Endodermal cell (in vitro differentiated cells): ENCODE data around the gene COPS4. TPM values are rescaled to one million over a fixed set of nuclear protein-coding genes. Genes with fewer than 3 reads are reported as not detected.
"Not testable (repeated sequence)": the region's sequence is repeated elsewhere in the genome, so short reads cannot be mapped to it uniquely, and the experiment has no call there.

ENCODE experiments used
- DNase-seq: peaks from one replicate; pipeline ENCODE4 v3.0.0-alpha.2; 2017
- H3K27ac ChIP-seq: 2 replicates; pipeline ENCODE4 v1.5.1; 2013; ENCODE audit warnings: mild to moderate bottlenecking, low read depth, low read length, moderate library complexity
- H3K27me3 ChIP-seq: 2 replicates; pipeline ENCODE4 v1.6.1; 2013; ENCODE audit warnings: mild to moderate bottlenecking, low read length, moderate library complexity; ENCODE audit not compliant: insufficient read depth, control insufficient read depth, poor library complexity, severe bottlenecking
- H3K36me3 ChIP-seq: 2 replicates; pipeline ENCODE4 v1.7.0; 2013; ENCODE audit warnings: mild to moderate bottlenecking, low read length, moderate library complexity; ENCODE audit not compliant: control insufficient read depth, insufficient read depth
- H3K4me1 ChIP-seq: one replicate; pipeline ENCODE4 v1.7.0; 2013; ENCODE audit warnings: low read length; ENCODE audit not compliant: control insufficient read depth, insufficient read depth
- H3K4me3 ChIP-seq: 2 replicates; pipeline ENCODE4 v1.5.1; 2013; ENCODE audit warnings: mild to moderate bottlenecking, low read length, moderate library complexity
- H3K9ac ChIP-seq: 2 replicates; pipeline ENCODE4 v1.6.1; 2013; ENCODE audit warnings: mild to moderate bottlenecking, low read length, moderate library complexity; ENCODE audit not compliant: poor library complexity, severe bottlenecking; ENCODE audit errors: extremely low read depth
- H3K9me3 ChIP-seq: 2 replicates; pipeline ENCODE4 v1.6.1; 2013; ENCODE audit warnings: mild to moderate bottlenecking, low read length, moderate library complexity; ENCODE audit not compliant: control insufficient read depth
- H3K27ac Mint-ChIP-seq: 2 replicates; pipeline ENCODE4 v1.8.0; 2020; ENCODE audit warnings: mixed read lengths
- H3K27me3 Mint-ChIP-seq: 2 replicates; pipeline ENCODE4 v1.8.0; 2021; ENCODE audit warnings: mild to moderate bottlenecking, mixed read lengths; ENCODE audit not compliant: insufficient read depth
- H3K36me3 Mint-ChIP-seq: 2 replicates; pipeline ENCODE4 v1.8.0; 2020; ENCODE audit warnings: low read depth, mixed read lengths
- H3K4me1 Mint-ChIP-seq: 2 replicates; pipeline ENCODE4 v1.8.0; 2020; ENCODE audit warnings: mixed read lengths
- H3K4me3 Mint-ChIP-seq: 2 replicates; pipeline ENCODE4 v1.8.0; 2020; ENCODE audit warnings: mild to moderate bottlenecking, moderate library complexity, mixed read lengths
- H3K9me3 Mint-ChIP-seq: 2 replicates; pipeline ENCODE4 v1.8.0; 2020; ENCODE audit warnings: mild to moderate bottlenecking, mixed read lengths
- WGBS, 2 experiments: methylation state at CpG; one replicate each; pipeline versions ENCODE4 v1.1.5 to v1.1.7; 2013; ENCODE audit warnings: missing lambda C conversion rate in 2 of 2, mixed read lengths in 1 of 2; ENCODE audit not compliant: insufficient coverage in 1 of 2, insufficient read length in 1 of 2; 5-methylcytosine and 5-hydroxymethylcytosine counted together
- total RNA-seq, 2 donors: library from RNA; stranded (reverse); fragmentation: NEBNext Ultra II Directional in 1 of 2; extraction: Animal tissue kit (Norgen Biotek cat#: 25700) in 1 of 2; gene quantifications; 2 replicates in 1 of 2; 3 replicates in 1 of 2; pipeline ENCODE4 v1.2.1, GENCODE V29; 2021
- TF ChIP-seq, protein P1 (sequence below): fragments of 200-600 bp; sonication (generic); conservative IDR thresholded peaks from 2 replicates; pipeline ENCODE4 v1.5.0; 2021; ENCODE audit warnings: antibody characterized with exemption, mild to moderate bottlenecking

Gene COPS4
- total RNA-seq, 2 donors from 2014 or later: 34.8 to 39.4 TPM

DNA sequence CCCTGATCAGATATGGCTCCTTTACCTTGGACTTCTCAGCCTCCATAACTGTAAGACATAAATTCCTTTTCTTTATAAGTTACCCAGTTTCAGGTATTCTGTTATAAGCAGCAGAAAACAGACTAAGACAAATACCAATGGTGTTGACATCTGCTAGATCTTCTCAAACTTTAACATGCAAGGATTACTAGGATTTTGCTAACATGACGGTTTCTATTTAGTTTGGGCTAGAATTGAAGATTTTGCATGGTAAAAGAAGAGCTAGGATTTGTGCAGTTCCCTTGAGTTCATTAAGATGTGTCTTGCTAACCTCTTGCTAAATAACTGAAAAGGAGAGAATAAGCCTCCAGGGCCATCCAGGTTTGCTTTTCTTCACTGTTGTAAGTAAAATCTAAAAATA, 5.3 kb upstream of the COPS4 start:
- H3K9me3 Mint-ChIP-seq: peaks cover 16% of the 10 kb centered on the region
- no peak overlapping the region for H3K4me3 Mint-ChIP-seq
- H3K4me1 ChIP-seq: no peaks in the 10 kb centered on the region
- H3K4me3 ChIP-seq: no peak overlapping the region
- peaks cover 8% of the 10 kb centered on the region for H3K9me3 ChIP-seq
- no peak for DNase-seq
- no peaks in the 10 kb centered on the region for H3K36me3 Mint-ChIP-seq
- peaks cover 41% of the 10 kb centered on the region for H3K27me3 ChIP-seq
- peaks cover 47% of the 10 kb centered on the region for H3K27me3 Mint-ChIP-seq
- H3K27ac Mint-ChIP-seq: no peak overlapping the region
- H3K36me3 ChIP-seq: no peaks in the 10 kb centered on the region
- TF ChIP-seq, protein P1, sequence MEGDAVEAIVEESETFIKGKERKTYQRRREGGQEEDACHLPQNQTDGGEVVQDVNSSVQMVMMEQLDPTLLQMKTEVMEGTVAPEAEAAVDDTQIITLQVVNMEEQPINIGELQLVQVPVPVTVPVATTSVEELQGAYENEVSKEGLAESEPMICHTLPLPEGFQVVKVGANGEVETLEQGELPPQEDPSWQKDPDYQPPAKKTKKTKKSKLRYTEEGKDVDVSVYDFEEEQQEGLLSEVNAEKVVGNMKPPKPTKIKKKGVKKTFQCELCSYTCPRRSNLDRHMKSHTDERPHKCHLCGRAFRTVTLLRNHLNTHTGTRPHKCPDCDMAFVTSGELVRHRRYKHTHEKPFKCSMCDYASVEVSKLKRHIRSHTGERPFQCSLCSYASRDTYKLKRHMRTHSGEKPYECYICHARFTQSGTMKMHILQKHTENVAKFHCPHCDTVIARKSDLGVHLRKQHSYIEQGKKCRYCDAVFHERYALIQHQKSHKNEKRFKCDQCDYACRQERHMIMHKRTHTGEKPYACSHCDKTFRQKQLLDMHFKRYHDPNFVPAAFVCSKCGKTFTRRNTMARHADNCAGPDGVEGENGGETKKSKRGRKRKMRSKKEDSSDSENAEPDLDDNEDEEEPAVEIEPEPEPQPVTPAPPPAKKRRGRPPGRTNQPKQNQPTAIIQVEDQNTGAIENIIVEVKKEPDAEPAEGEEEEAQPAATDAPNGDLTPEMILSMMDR: no peak
- 86 to 100% methylated on average over 1 of the region's 1 CpG for WGBS, 2 experiments
- H3K27ac ChIP-seq: no peak overlapping the region
- no peak overlapping the region for H3K9ac ChIP-seq
- H3K4me1 Mint-ChIP-seq: no peaks in the 10 kb centered on the region

GRCh38 chr4:83036991-83037665, 2.1 kb downstream of the COPS4 start:
- Mint-ChIP-seq H3K4me3 (peak overlapping the region; percentile 15), H3K27ac (no peak overlapping the region), H3K27me3 (no peaks in the 10 kb centered on the region), H3K4me1 (peaks cover 21% of the 10 kb centered on the region), H3K36me3 (peaks cover 2% of the 10 kb centered on the region), H3K9me3 (no peaks in the 10 kb centered on the region)
- Histone ChIP-seq H3K27me3 (no peaks in the 10 kb centered on the region), H3K27ac (no peak overlapping the region), H3K9ac (no peak overlapping the region), H3K36me3 (no peaks in the 10 kb centered on the region), H3K4me1 (peaks cover 7% of the 10 kb centered on the region), H3K4me3 (peak overlapping the region; percentile 93), H3K9me3 (no peaks in the 10 kb centered on the region)
- DNase-seq: no peak
- WGBS, 2 experiments: 91 to 94% methylated on average over 2 to 5 of the region's 5 CpGs
- TF ChIP-seq, protein P1: no peak

GRCh38 chr4:83040269-83040668, 5.3 kb downstream of the COPS4 start:
- peak overlapping the region; percentile 14 for H3K27ac Mint-ChIP-seq
- whole genome bisulfite sequencing, 2 experiments: 73 to 95% methylated on average over 2 to 3 of the region's 3 CpGs
- DNase-seq: no peak

DNA sequence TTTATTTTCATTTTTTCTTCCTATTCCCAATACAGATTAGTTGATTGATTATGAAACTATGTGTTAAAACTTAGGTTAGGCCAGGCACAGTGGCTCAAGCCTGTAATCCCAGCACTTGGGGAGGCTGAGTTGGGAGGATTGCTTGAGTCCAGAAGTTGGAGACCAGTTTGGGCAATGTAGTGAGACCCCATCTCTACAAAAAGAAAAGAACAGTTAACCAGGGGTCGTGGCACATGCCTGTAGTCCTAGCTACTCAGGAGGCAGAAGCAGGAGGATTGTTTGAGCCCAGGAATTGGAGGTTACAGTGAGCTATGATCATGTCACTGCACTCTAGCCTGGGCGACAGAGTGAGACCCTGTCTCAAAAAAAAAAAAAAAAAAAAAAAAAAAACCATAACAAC, 8.2 kb downstream of the COPS4 start:
- H3K4me1 ChIP-seq, H3K4me3 Mint-ChIP-seq, H3K4me3 ChIP-seq, H3K9me3 ChIP-seq, H3K27ac ChIP-seq, DNase-seq, H3K36me3 Mint-ChIP-seq, H3K9me3 Mint-ChIP-seq, H3K4me1 Mint-ChIP-seq, H3K27ac Mint-ChIP-seq, H3K27me3 ChIP-seq, H3K9ac ChIP-seq, H3K27me3 Mint-ChIP-seq: not testable (repeated sequence)
- peaks cover 16% of the 10 kb centered on the region for H3K36me3 ChIP-seq
- 79 to 83% methylated on average over 1 of the region's 2 CpGs for WGBS, 2 experiments

More at GRCh38 chr4:83040269-83040668, 5.3 kb downstream of the COPS4 start:
- Histone ChIP-seq H3K27ac (no peak overlapping the region), H3K4me1 (peaks cover 7% of the 10 kb centered on the region), H3K4me3 (no peak overlapping the region), H3K9me3 (no peaks in the 10 kb centered on the region), H3K9ac (no peak overlapping the region), H3K36me3 (no peaks in the 10 kb centered on the region), H3K27me3 (no peaks in the 10 kb centered on the region)
- no peaks in the 10 kb centered on the region for H3K9me3 Mint-ChIP-seq
- no peak overlapping the region for H3K4me3 Mint-ChIP-seq
- peaks cover 5% of the 10 kb centered on the region for H3K36me3 Mint-ChIP-seq
- TF ChIP-seq, protein P1: peak; percentile 54
- no peaks in the 10 kb centered on the region for H3K27me3 Mint-ChIP-seq
- peaks cover 21% of the 10 kb centered on the region for H3K4me1 Mint-ChIP-seq
